Endothelial cell (in vitro differentiated cells): ENCODE results near the gene TAP1. TPM values are rescaled to one million over a fixed set of nuclear protein-coding genes. Genes with fewer than 3 reads are reported as not detected.

ENCODE experiments used
- DNase-seq: peaks from one replicate; pipeline ENCODE4 v3.0.0; 2021; ENCODE audit warnings: low spot score
- H3K27ac Mint-ChIP-seq: one replicate; pipeline ENCODE4 v1.8.0; 2021; ENCODE audit warnings: mixed read lengths, inconsistent platforms; ENCODE audit not compliant: unreplicated experiment
- H3K27me3 Mint-ChIP-seq: one replicate; pipeline ENCODE4 v1.8.0; 2021; ENCODE audit warnings: mild to moderate bottlenecking, moderate library complexity, mixed read lengths, inconsistent platforms; ENCODE audit not compliant: unreplicated experiment
- H3K36me3 Mint-ChIP-seq: one replicate; pipeline ENCODE4 v1.8.0; 2021; ENCODE audit warnings: mild to moderate bottlenecking, low read depth, mixed read lengths, inconsistent platforms; ENCODE audit not compliant: unreplicated experiment
- H3K4me1 Mint-ChIP-seq: one replicate; pipeline ENCODE4 v1.8.0; 2021; ENCODE audit warnings: mild to moderate bottlenecking, mixed read lengths, inconsistent platforms; ENCODE audit not compliant: unreplicated experiment
- H3K4me3 Mint-ChIP-seq: one replicate; pipeline ENCODE4 v1.8.0; 2021; ENCODE audit warnings: mild to moderate bottlenecking, mixed read lengths, inconsistent platforms; ENCODE audit not compliant: unreplicated experiment
- H3K9me3 Mint-ChIP-seq: one replicate; pipeline ENCODE4 v1.8.0; 2021; ENCODE audit warnings: mixed read lengths, inconsistent platforms; ENCODE audit not compliant: unreplicated experiment
- total RNA-seq: library from RNA; stranded (reverse); fragmentation: NEBNext Ultra II Directional; extraction: Animal tissue kit (Norgen Biotek cat#: 25700); gene quantifications from one replicate; pipeline ENCODE4 v1.2.1, GENCODE V29; 2021; ENCODE audit not compliant: unreplicated experiment
- TF ChIP-seq, protein P1 (sequence below): fragments of 200-600 bp; sonication (generic); IDR thresholded peaks from one replicate; pipeline ENCODE4 v1.5.0; 2021; ENCODE audit warnings: antibody characterized with exemption; ENCODE audit not compliant: unreplicated experiment

TAP1 gene
- total RNA-seq, 1 donor from 2014 or later: 1.6 TPM

GRCh38 chr6:32796848-32797776 lies 56.4 kb downstream of the TAP1 start:
- Mint-ChIP-seq H3K9me3 (peaks cover 5% of the 10 kb centered on the region), H3K27ac (peak overlapping the region; percentile 64), H3K36me3 (peaks cover 7% of the 10 kb centered on the region), H3K4me1 (peaks cover 4% of the 10 kb centered on the region), H3K4me3 (peak overlapping the region; percentile 68), H3K27me3 (peaks cover 2% of the 10 kb centered on the region)
- TF ChIP-seq, protein P1, sequence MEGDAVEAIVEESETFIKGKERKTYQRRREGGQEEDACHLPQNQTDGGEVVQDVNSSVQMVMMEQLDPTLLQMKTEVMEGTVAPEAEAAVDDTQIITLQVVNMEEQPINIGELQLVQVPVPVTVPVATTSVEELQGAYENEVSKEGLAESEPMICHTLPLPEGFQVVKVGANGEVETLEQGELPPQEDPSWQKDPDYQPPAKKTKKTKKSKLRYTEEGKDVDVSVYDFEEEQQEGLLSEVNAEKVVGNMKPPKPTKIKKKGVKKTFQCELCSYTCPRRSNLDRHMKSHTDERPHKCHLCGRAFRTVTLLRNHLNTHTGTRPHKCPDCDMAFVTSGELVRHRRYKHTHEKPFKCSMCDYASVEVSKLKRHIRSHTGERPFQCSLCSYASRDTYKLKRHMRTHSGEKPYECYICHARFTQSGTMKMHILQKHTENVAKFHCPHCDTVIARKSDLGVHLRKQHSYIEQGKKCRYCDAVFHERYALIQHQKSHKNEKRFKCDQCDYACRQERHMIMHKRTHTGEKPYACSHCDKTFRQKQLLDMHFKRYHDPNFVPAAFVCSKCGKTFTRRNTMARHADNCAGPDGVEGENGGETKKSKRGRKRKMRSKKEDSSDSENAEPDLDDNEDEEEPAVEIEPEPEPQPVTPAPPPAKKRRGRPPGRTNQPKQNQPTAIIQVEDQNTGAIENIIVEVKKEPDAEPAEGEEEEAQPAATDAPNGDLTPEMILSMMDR: peak; percentile 90
- peak; percentile 73 for DNase-seq

Other genes starting within 250 kb of the TAP1 start
- not detected for gene HLA-DQA1, start 216.3 kb downstream of the TAP1 start, total RNA-seq
- gene HLA-DQB1, start 187.0 kb downstream of the TAP1 start, total RNA-seq: 22.0 TPM
- not detected for gene HLA-DQA2, start 112.3 kb downstream of the TAP1 start, total RNA-seq
- 0.31 TPM for gene HLA-DQB2, start 90.2 kb downstream of the TAP1 start, total RNA-seq
- gene HLA-DOB, start 36.7 kb downstream of the TAP1 start, total RNA-seq: not detected
- 9.2 TPM for gene TAP2, start 15.0 kb downstream of the TAP1 start, total RNA-seq
- gene PSMB8, start 9.7 kb downstream of the TAP1 start, total RNA-seq: 5.2 TPM
- gene PSMB9, start 488 bp upstream of the TAP1 start, total RNA-seq: not detected
- 1.3 TPM for gene HLA-DMB, start 87.3 kb upstream of the TAP1 start, total RNA-seq
- 13.0 TPM for gene HLA-DMA, start 99.4 kb upstream of the TAP1 start, total RNA-seq
- 186 TPM for gene BRD2, start 114.9 kb upstream of the TAP1 start, total RNA-seq
- gene HLA-DOA, start 155.9 kb upstream of the TAP1 start, total RNA-seq: 7.3 TPM
- 8.5 TPM for gene HLA-DPA1, start 219.9 kb upstream of the TAP1 start, total RNA-seq
- gene HLA-DPB1, start 222.3 kb upstream of the TAP1 start, total RNA-seq: 14.4 TPM